NCI-H510A (cell line): ENCODE measurements around the gene ANKRD17.
"Not testable (repeated sequence)": the region's sequence is repeated elsewhere in the genome, so short reads cannot be mapped to it uniquely, and the experiment has no call there.

Experiments
- DNase-seq: peaks from one replicate; lab custom pipeline; 2025; lab: John Stamatoyannopoulos, UW

ANKRD17 gene, protein sequence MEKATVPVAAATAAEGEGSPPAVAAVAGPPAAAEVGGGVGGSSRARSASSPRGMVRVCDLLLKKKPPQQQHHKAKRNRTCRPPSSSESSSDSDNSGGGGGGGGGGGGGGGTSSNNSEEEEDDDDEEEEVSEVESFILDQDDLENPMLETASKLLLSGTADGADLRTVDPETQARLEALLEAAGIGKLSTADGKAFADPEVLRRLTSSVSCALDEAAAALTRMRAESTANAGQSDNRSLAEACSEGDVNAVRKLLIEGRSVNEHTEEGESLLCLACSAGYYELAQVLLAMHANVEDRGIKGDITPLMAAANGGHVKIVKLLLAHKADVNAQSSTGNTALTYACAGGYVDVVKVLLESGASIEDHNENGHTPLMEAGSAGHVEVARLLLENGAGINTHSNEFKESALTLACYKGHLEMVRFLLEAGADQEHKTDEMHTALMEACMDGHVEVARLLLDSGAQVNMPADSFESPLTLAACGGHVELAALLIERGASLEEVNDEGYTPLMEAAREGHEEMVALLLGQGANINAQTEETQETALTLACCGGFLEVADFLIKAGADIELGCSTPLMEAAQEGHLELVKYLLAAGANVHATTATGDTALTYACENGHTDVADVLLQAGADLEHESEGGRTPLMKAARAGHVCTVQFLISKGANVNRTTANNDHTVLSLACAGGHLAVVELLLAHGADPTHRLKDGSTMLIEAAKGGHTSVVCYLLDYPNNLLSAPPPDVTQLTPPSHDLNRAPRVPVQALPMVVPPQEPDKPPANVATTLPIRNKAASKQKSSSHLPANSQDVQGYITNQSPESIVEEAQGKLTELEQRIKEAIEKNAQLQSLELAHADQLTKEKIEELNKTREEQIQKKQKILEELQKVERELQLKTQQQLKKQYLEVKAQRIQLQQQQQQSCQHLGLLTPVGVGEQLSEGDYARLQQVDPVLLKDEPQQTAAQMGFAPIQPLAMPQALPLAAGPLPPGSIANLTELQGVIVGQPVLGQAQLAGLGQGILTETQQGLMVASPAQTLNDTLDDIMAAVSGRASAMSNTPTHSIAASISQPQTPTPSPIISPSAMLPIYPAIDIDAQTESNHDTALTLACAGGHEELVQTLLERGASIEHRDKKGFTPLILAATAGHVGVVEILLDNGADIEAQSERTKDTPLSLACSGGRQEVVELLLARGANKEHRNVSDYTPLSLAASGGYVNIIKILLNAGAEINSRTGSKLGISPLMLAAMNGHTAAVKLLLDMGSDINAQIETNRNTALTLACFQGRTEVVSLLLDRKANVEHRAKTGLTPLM (N-terminal part only)

DNA sequence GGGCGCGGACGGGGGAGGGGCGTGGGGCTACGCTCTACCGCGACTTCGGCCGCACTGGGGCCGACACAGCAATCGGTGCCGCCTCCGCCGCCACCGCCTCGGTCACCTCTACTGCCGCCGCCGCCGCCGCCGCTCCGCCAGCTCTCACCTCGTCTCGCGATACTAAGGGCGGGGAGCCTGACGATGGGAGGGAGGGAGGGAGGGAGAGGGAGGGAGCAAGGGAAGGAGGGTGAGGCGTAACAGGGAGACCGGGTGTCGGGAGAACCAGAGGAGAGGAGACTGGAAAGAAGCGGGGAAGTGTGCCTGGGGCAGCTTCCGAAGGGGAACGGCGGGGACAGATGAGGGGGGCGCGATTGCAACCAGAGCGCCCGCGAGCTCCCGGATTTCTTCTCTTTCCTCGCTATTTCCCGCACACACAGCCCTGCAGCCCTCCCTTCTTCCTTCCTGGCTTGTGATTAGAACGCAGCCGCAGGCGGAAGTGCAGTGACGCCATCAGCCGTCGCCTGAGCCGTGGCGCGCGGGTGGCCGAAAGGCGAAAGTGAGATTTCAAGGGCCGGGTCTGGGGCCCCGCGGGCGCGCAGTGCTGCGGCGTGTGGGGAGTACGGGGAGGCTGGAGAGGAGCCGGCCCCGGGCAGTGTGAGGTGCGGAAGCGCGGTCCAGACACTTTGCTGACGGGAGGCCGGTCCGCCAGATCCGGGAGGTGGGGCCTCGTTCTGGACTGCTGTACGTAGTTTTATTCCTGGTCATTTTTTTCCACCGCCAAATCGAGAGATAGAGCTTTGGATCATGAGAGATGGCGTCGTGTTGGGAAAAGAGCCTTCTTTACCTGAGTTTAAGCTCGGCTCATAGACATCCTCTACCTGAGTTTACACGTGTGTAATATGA, at the start of gene ANKRD17:
Gene ANKRD17 (minus strand): TSS at position 113 of the 885 bp plus-strand sequence. CDS start 130 bp downstream, outside the sequence.
- peak; percentile 94 for DNase-seq

DNA sequence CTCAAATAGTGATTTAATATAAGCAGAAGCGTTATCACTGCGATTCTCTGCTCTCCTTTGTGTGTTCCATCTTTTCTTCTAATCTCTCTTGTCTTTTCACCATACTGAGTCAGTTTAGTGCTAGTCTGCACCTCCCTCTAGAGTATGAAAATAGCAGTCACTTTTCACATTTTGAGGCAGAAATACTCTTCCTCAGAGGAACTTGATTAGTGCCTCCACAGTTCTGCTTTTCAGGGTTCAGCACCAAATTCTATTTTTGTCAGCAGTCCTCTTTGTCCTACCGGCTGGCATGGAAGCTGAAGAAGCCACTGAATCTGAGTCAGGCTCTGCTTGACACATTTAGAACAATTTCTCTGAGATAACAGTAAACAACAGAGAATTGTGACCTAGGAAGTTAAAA, 49.7 kb upstream of the ANKRD17 start:
- no peak for DNase-seq

DNA sequence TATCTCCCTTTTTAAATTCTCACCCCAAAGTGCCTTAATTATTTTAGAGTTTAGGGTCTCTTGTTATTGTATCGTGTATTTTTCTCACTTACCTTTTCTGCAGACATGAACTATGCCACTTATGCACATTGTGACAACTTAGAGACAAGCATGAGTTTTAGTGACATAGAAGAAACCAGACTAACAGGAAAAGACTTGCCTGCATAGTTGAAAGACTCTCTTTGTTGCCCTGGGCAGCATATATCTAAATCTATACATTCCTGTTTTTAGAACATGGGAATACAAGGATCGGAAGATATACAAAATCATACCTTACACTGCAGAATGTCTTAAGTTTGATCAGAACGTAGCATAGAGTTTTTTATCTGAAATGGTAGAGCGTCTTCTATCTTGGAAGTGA, 45.1 kb upstream of the ANKRD17 start:
- no peak for DNase-seq

DNA sequence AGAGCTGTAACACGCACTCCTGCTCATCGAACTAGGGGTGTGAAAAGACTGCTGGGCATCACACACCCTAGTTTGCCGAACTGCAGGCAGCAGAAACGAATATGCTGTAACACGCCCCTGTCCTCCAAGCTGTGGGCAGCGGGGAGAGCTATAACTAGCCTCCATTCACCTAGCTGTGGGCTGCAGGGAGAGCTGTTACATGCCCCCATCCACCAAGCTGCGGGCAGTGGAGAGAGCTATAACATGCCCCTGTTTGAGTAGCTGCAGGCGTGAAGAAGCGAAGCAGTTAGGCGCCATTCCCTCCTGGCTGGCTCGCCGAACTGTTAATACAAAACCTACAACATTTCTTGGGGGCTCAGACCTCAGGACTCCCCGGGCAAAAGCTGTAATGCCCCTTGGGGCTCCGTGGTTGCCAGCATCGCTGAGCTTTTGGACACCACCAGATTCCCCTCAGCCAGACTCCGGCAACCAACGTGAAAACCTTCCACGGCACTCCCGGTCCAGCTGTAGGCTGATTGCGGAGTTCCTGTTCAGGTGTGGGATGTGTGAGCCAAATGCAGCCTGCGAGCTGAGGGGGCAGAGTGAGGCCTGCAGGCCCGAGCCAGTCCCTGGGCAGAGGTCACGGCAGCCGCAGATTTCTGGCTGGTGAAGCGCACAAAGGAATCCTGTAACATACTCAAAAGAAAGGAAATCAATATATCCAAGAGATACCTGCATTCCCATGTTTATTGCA, 41.1 kb upstream of the ANKRD17 start:
- no peak for DNase-seq

DNA sequence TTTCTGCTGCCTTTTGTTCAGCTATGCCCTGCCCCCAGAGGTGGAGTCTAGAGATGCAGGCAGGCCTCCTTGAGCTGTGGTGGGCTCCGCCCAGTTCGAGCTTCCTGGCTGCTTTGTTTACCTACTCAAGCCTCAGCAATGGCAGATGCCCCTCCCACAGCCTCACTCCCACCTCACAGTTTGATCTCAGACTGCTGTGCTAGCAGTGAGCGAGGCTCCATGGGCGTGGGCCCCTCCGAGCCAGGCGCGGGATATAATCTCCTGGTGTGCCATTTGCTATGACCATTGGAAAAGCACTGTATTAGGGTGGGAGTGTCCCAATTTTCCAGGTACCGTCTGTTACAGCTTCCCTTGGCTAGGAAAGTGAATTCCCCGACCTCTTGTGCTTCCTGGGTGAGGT, 34.1 kb upstream of the ANKRD17 start:
- DNase-seq = not testable (repeated sequence)

DNA sequence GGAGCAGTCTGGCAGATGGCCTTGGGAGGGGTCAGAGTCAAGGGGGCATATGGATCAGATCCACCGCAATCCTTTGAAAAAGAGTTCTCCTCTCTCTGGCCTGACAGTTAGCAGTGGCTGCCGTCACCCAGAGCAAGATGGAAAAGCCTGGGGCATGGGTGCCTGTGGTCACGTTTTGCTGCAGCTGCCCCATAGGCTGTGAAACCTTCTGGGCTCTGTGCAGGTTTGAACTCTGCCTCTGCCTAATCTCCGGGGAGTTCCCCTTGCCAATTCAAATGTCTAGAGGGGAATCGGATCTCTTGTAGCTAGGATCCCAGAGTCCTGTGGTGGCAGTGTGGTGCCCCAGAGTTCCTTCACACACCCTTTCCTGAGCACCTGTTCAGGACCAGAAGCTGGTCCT, 23.4 kb upstream of the ANKRD17 start:
- no peak for DNase-seq

DNA sequence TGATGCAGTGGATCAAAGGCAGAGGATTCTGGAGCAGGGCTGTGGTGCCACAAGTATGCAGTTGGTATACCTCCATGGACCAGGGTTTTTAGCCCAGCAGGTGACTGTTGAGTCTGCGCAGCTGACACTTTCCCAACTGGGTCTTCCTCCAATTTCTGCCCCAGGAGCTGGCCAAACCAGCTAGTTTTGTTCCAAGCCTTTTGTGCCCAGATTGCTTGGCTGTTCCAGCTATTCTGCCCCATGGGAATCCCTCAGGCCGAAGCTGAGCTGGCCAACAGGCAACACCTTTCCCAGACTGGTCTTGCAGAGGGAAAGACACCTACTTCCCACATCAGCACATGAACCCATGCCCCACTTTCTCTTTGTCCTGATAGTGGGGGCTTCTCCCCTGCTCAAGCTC, 22.8 kb upstream of the ANKRD17 start:
- DNase-seq = no peak

DNA sequence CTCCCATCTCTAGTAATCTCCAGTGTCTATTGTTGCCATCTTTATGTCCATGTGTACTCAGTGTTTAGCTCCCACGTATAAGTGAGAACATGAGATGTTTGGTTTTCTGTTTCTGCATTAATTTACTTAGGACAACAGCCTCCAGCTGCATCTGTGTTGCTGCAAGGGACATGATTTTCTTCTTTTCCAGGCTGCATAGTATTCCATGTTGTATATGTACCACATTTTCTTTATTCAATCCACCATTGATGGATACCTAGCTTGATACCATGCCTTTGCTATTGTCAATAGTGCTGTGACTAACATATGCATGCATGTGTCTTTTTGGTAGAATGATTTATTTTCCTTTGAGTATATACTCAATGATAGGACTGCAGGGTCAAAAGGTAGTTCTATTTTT, 18.6 kb upstream of the ANKRD17 start:
- no peak for DNase-seq

DNA sequence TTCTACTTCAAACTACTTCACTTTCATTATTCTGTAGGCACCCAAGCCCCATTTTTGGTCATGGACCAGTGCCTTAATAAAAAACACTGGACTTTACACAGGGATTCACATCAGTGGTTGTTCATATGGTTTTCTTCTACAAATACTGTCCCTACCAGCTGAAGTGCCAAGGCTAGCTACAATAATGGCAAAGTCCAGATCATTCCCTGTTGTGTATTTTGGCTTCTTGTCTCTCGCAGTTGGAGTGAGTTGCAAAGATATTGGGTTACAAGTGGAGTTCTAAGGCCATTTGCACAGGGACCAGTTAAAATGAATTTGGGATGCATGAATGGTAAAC, 16.7 kb upstream of the ANKRD17 start:
- DNase-seq = peak; percentile 49

DNA sequence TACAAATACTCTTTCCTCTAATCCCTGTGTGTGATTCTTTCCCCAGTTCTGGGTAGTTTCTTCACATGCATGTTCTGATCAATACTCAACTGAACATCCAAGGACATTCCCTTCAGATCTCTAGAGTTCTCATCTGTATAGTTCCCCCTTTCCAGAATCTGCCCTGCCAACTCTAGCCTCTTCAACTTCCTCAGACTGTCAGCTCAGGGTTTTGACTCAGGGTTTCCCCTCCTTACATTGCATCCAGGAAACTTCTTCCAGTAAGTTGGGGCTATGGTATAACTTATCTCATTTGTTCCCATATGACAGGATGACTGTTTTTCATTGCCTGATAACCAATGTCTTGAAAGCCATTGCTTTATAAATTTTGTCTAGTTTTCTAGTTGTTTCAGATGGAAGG, 14.2 kb upstream of the ANKRD17 start:
- DNase-seq = no peak

DNA sequence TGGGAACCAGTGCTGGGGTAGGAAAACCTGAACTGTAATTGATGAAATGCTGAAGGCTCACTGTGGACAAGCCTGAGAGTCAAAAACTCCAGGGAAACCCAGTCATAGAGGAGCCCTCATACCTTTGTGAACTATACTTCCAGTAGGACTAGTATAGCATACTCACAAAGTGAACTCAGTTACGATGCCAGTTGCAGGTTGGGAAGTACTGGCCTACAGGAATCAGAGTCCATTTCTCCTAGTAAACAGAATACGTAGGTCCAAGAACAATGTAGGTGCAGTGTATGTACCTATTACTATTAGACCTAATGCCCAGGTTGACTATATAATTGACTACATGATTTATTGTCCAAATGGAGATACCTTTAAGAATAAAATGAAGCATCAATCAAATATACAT, 8.5 kb upstream of the ANKRD17 start:
- DNase-seq = no peak

DNA sequence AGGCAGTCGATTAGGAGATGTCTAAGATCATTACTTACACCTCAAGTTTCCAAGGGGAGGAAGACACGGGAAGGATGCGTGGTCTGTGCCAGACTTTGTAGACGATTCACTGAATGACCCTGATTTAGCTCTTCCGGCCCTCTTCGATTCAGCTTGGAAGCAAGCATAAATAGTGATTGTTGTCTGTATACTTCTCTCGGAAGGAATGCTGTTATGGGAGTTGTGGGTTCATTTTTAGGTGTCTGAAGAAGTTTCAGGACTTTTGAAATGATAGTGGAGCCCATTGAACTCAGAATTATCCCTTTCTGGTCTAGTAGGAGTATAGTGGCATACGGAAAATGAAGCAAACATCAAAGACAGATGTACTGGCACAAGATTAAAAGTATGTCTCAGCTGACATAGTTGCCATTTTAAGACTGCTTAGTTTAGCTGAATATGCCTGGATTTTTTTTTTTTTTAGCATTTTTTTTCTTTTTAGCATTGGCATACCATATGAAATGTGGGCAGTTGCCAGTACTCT, 1.0 kb upstream of the ANKRD17 start:
- no peak for DNase-seq

DNA sequence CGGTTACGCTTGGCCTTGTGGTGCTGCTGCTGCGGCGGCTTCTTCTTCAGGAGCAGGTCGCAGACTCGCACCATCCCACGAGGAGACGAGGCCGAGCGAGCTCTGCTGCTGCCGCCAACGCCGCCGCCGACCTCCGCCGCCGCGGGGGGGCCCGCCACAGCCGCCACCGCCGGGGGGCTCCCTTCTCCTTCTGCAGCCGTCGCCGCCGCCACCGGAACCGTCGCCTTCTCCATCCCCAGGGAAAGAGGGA, 237 bp downstream of the ANKRD17 start:
- DNase-seq = no peak

DNA sequence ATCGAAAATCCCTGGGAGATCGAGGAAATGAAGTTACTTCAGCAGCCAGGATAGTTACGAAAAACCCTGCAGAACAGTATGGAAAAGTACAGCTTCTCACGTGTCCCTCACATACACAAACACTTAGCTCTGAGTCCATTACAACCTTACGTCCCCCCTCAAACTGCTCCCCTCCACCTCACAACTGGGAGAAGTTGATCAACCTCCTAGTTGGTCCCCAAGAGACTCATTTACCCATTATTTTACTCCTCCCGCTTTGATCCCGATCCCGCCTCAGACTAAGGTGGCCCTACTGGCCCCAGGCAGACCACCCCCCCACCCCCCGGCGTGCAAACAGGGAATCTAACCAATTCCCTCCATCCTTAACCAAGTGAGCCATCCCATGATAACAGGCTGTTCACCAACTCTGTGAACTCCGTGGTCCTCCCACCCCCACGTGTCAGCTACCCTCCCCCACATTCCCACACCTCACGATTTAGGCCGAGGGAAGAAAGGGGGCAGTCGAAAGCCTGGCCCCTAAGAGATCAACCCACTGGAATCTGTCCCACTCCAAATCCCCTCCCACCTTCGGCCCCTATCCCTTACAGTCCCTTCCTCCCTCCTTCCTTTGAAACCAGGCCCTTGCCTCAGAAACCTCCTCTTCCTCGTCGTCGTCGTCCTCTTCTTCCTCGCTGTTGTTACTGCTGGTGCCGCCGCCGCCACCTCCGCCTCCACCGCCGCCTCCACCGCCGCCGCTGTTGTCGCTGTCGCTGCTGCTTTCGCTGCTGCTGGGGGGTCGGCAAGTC, 755 bp downstream of the ANKRD17 start:
- DNase-seq = peak; percentile 16

DNA sequence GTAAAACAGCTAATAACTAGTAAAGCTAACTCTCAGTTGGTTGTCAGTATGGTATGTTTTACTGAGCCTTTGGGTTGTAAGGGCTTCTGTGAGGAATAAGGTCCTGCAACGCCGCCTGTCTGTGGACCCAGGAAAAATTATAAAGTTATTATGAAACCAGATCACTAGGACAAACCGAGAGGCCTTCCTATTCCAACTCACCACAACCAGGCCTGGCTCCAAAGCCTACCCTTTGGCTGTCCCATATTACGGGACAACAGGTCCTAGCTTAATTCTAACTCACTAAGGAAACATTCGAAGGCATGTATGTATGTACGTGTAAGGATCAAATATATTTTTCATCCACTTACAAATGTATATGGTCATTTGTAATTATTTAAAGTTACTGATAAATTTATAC, 1.4 kb downstream of the ANKRD17 start:
- DNase-seq = peak; percentile 64

DNA sequence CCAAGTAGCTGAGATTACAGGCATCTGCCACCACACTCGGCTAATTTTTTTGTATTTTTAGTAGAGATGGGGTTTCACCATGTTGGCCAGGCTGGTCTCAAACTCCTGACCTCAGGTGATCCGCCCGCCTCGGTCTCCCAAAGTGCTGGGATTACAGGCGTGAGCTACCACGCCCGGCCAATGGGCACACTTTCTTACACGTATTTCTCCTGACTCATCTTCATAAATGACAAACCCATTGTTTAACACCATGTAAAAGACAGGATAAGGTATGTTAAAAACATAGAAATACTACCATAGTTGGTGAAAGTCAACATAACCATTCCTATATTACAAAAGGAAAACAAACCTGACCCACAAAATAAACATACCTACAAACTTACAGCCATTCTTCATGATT, 2.8 kb downstream of the ANKRD17 start:
- not testable (repeated sequence) for DNase-seq

DNA sequence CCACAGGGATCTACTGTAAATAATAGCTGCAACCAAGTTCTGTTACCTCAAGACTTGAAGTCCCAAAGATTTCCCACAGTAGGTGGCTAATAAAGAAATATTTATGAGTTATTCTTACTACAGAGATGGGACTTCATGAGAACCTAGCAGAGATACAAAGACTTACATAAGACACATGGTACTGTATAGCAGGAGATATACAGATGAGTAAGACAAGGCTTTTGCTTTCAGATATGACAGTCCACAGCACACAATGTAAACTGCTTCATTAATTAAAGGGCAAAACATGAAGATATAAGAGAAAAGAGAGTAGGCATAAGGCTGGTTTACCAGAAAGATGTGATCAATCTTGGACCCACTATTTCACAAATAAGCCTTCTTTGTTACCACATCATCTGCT, 6.6 kb downstream of the ANKRD17 start:
- DNase-seq = no peak

DNA sequence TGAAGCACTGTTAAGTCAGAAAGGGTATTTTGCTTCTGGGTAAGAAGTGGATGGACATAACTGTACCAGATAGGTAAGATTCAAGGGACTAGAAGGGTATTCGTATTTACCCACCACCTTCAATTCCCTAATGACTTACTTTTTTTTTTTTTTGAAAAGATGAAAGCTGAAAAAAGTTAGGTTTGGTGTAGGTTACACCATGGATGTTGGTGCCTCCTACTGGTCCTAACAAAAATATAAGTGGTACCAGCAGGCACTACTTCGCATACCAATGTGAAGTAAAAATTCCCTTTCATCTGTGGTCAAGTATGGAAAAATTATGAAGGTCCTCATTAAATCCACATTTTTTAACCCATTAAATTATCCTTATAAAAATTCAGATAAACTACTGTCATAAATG, 7.2 kb downstream of the ANKRD17 start:
- DNase-seq = no peak

DNA sequence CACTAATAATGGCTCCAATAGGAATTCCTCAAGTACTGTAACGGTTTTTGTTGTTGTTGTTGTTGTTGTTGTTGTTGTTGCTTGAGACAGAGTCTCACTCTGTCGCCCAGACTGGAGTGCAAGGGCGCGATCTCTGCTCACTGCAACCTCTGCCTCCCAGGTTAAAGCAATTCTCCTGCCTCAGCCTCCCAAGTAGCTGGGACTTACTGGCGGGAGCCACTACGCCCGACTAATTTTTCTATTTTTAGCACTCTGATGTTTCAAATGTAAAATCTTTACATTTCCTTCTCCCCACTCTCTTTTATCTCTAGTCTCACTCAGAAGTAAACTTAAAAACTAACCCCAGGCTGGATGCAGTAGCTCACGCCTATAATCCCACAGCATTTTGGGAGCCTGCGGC, 8.0 kb downstream of the ANKRD17 start:
- no peak for DNase-seq

DNA sequence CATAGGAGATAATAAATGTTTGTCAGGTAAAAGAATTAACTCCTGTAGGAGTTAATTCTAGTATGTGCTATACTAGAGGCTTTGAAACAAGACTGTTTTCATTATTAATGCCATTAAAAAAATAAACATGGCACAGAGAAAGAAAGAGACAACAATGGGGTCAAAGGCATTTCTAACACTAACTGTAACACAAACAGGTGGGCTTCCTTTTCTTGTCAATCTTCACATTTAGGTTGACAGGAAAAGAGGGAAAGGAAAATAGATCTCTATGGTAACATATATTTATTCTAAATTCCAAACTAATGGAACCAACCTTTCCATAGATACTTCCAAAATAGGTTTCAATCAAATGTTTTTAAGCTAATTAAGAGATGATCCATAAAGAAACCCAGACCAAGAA, 9.8 kb downstream of the ANKRD17 start:
- DNase-seq = no peak
